Smooth muscle cell (in vitro differentiated cells): ENCODE results near the gene PPP2R2B. TPM values are rescaled to one million over a fixed set of nuclear protein-coding genes. Genes with fewer than 3 reads are reported as not detected.

Experiments used
- DNase-seq: peaks from one replicate; lab custom pipeline; 2025; ENCODE audit not compliant: unreplicated experiment; lab: John Stamatoyannopoulos, UW
- H2AFZ ChIP-seq: fragments of 200-600 bp; sonication (generic); 2 replicates; pipeline ENCODE4 v1.6.0; 2016; ENCODE audit warnings: antibody characterized with exemption, low read depth, mild to moderate bottlenecking
- H3F3A ChIP-seq: fragments of 200-600 bp; sonication (generic); 2 replicates; pipeline ENCODE4 v1.6.0; 2017; ENCODE audit warnings: antibody characterized with exemption, low read depth
- H3K27ac ChIP-seq: fragments of 200-600 bp; sonication (generic); 2 replicates; pipeline ENCODE4 v1.5.1; 2016; ENCODE audit warnings: low read depth, mild to moderate bottlenecking
- H3K27me3 ChIP-seq: fragments of 200-600 bp; sonication (generic); 2 replicates; pipeline ENCODE4 v1.6.1; 2016; ENCODE audit warnings: low read depth, mild to moderate bottlenecking
- H3K36me3 ChIP-seq: fragments of 200-600 bp; sonication (generic); 2 replicates; pipeline ENCODE4 v1.5.1; 2016; ENCODE audit warnings: low read depth
- H3K4me1 ChIP-seq: fragments of 200-600 bp; sonication (generic); 2 replicates; pipeline ENCODE4 v1.5.1; 2016; ENCODE audit warnings: low read depth
- H3K4me2 ChIP-seq: fragments of 200-600 bp; sonication (generic); 2 replicates; pipeline ENCODE4 v1.6.0; 2016; ENCODE audit warnings: mild to moderate bottlenecking
- H3K4me3 ChIP-seq: fragments of 200-600 bp; sonication (generic); 2 replicates; pipeline ENCODE4 v1.5.1; 2016; ENCODE audit warnings: mild to moderate bottlenecking
- H3K79me2 ChIP-seq: fragments of 200-600 bp; sonication (generic); 2 replicates; pipeline ENCODE4 v1.6.0; 2016; ENCODE audit warnings: low read depth, mild to moderate bottlenecking
- H3K9ac ChIP-seq: fragments of 200-600 bp; sonication (generic); 2 replicates; pipeline ENCODE4 v1.6.0; 2016; ENCODE audit warnings: low read depth
- H3K9me3 ChIP-seq: fragments of 200-600 bp; sonication (generic); replicated peaks from 2 replicates; pipeline ENCODE4 v1.5.1; 2016; ENCODE audit warnings: low read depth
- H4K20me1 ChIP-seq: fragments of 200-600 bp; sonication (generic); 2 replicates; pipeline ENCODE4 v1.6.0; 2016; ENCODE audit warnings: low read depth
- CTCF ChIP-seq: fragments of 200-600 bp; sonication (generic); IDR thresholded peaks from 2 replicates; pipeline ENCODE4 v1.5.1; 2017; ENCODE audit warnings: borderline replicate concordance, mild to moderate bottlenecking, antibody characterized with exemption; ENCODE audit not compliant: insufficient read depth, poor library complexity, severe bottlenecking
- WGBS: methylation state at CpG from one replicate; pipeline ENCODE4 v1.1.7; 2016; ENCODE audit warnings: low lambda C conversion rate; 5-methylcytosine and 5-hydroxymethylcytosine counted together
- polyA plus RNA-seq: library from polyadenylated mRNA; unstranded; fragments of >200 nt; fragmentation: Nextera tagmentation; extraction: Ambion mirVana; gene quantifications from 2 replicates; pipeline ENCODE4 v1.2.1, GENCODE V29; 2016
- total RNA-seq: library from RNA; depleted of rRNA; stranded (reverse); fragments of >200 nt; gene quantifications from 2 replicates; pipeline ENCODE4 v1.2.3, GENCODE V29; 2014

Gene PPP2R2B
- total and polyA plus RNA-seq, 2 experiments from 2014 or later, result 0.89 to 2.2 TPM

GRCh38 chr5:146796144-146796543 lies 82.4 kb downstream of the PPP2R2B start:
- no peak for TF ChIP-seq CTCF
- H3K9me3 ChIP-seq, result no peaks in the 10 kb centered on the region
- 77% methylated on average over 4 of the region's 4 CpGs for WGBS
- DNase-seq, result no peak
- no peak overlapping the region for H2AFZ ChIP-seq
- H3K9ac ChIP-seq, result no peak overlapping the region
- H3K27me3 ChIP-seq, result peaks cover 6% of the 10 kb centered on the region
- no peaks in the 10 kb centered on the region for H3K36me3 ChIP-seq
- H3K79me2 ChIP-seq, result no peaks in the 10 kb centered on the region
- no peaks in the 10 kb centered on the region for H3F3A ChIP-seq
- H3K4me1 ChIP-seq, result peaks cover 28% of the 10 kb centered on the region
- no peak overlapping the region for H3K27ac ChIP-seq
- no peaks in the 10 kb centered on the region for H4K20me1 ChIP-seq
- H3K4me3 ChIP-seq, result no peak overlapping the region
- no peak overlapping the region for H3K4me2 ChIP-seq

- no peak for TF ChIP-seq CTCF
- Histone ChIP-seq H4K20me1 (no peaks in the 10 kb centered on the region), H3K27ac (no peak overlapping the region), H3K4me2 (no peak overlapping the region), H3K27me3 (peaks cover 6% of the 10 kb centered on the region), H3K9ac (no peak overlapping the region), H3F3A (no peaks in the 10 kb centered on the region), H3K79me2 (no peaks in the 10 kb centered on the region), H3K4me1 (peaks cover 38% of the 10 kb centered on the region), H3K36me3 (no peaks in the 10 kb centered on the region), H3K9me3 (no peaks in the 10 kb centered on the region), H3K4me3 (no peak overlapping the region), H2AFZ (no peak overlapping the region)
- WGBS, result 96% methylated on average over 1 of the region's 1 CpG
- DNase-seq, result no peak
These were observed 84.1 kb downstream of the PPP2R2B start for GRCh38 chr5:146794326-146795029.

GRCh38 chr5:146793709-146794108 lies 84.8 kb downstream of the PPP2R2B start:
- Histone ChIP-seq H4K20me1 (no peaks in the 10 kb centered on the region), H3K9ac (no peak overlapping the region), H3K27ac (no peak overlapping the region), H3K36me3 (no peaks in the 10 kb centered on the region), H2AFZ (no peak overlapping the region), H3K4me3 (no peak overlapping the region), H3K4me2 (no peak overlapping the region), H3K27me3 (peaks cover 6% of the 10 kb centered on the region), H3F3A (no peaks in the 10 kb centered on the region), H3K9me3 (no peaks in the 10 kb centered on the region), H3K79me2 (no peaks in the 10 kb centered on the region), H3K4me1 (peaks cover 40% of the 10 kb centered on the region)
- WGBS, result 87% methylated on average over 1 of the region's 1 CpG
- no peak for DNase-seq
- no peak for TF ChIP-seq CTCF

- Histone ChIP-seq H3K4me1 (peaks cover 22% of the 10 kb centered on the region), H3K27me3 (no peaks in the 10 kb centered on the region), H4K20me1 (no peaks in the 10 kb centered on the region), H3K27ac (no peak overlapping the region), H3F3A (no peaks in the 10 kb centered on the region), H3K4me2 (no peak overlapping the region), H3K9ac (no peak overlapping the region), H3K4me3 (no peak overlapping the region), H3K79me2 (no peaks in the 10 kb centered on the region), H2AFZ (no peak overlapping the region), H3K9me3 (no peaks in the 10 kb centered on the region), H3K36me3 (no peaks in the 10 kb centered on the region)
- TF ChIP-seq CTCF, result no peak
- DNase-seq, result no peak
These were observed 87.1 kb downstream of the PPP2R2B start for GRCh38 chr5:146791471-146791870.
